GM23338 (cell line): ENCODE results near the gene SLC2A9. TPM values are rescaled to one million over a fixed set of nuclear protein-coding genes. Genes with fewer than 3 reads are reported as not detected.

Experiments used
- ATAC-seq: fragments of 200-7000 bp; cut with Tn5 transposase; 3 replicates; pipeline ENCODE4 v1.9.1; 2020
- DNase-seq: peaks from one replicate; pipeline ENCODE4 v3.0.0-alpha.2; 2015; ENCODE audit warnings: low spot score
- H2AFZ ChIP-seq: fragments of 200-600 bp; sonication (generic); 2 replicates; pipeline ENCODE4 v1.8.0; 2016; ENCODE audit warnings: antibody characterized with exemption, mild to moderate bottlenecking, moderate library complexity
- H3F3A ChIP-seq: fragments of 200-600 bp; sonication (generic); replicated peaks from 2 replicates; pipeline ENCODE4 v1.8.0; 2017; ENCODE audit warnings: antibody characterized with exemption, mixed run types, low read depth
- H3K27ac ChIP-seq: fragments of 200-600 bp; sonication (generic); 2 replicates; pipeline ENCODE4 v1.6.1; 2016; ENCODE audit warnings: low read depth
- H3K27me3 ChIP-seq: fragments of 200-600 bp; sonication (generic); 2 replicates; pipeline ENCODE4 v1.8.0; 2016; ENCODE audit warnings: mild to moderate bottlenecking, mixed run types, moderate library complexity; ENCODE audit not compliant: insufficient read depth
- H3K36me3 ChIP-seq: fragments of 200-600 bp; sonication (generic); 2 replicates; pipeline ENCODE4 v1.8.0; 2016; ENCODE audit warnings: mild to moderate bottlenecking; ENCODE audit not compliant: insufficient read depth
- H3K4me1 ChIP-seq: fragments of 200-600 bp; sonication (generic); 2 replicates; pipeline ENCODE4 v1.8.0; 2016; ENCODE audit warnings: mild to moderate bottlenecking, moderate library complexity; ENCODE audit not compliant: insufficient read depth
- H3K4me2 ChIP-seq: fragments of 200-600 bp; sonication (generic); 2 replicates; pipeline ENCODE4 v1.7.1; 2017; ENCODE audit warnings: mixed run types
- H3K4me3 ChIP-seq: fragments of 200-600 bp; sonication (generic); 2 replicates; pipeline ENCODE4 v1.6.1; 2016; ENCODE audit warnings: mixed run types
- H3K79me2 ChIP-seq: fragments of 200-600 bp; sonication (generic); replicated peaks from 2 replicates; pipeline ENCODE4 v1.8.0; 2017; ENCODE audit warnings: mild to moderate bottlenecking; ENCODE audit not compliant: insufficient read depth
- H3K9me2 ChIP-seq: fragments of 200-600 bp; sonication (generic); 2 replicates; pipeline ENCODE4 v1.8.0; 2017; ENCODE audit not compliant: insufficient read depth
- H4K20me1 ChIP-seq: fragments of 200-600 bp; sonication (generic); replicated peaks from 2 replicates; pipeline ENCODE4 v1.8.0; 2017; ENCODE audit warnings: mild to moderate bottlenecking; ENCODE audit not compliant: insufficient read depth
- H3K27ac Mint-ChIP-seq: 2 replicates; pipeline ENCODE4 v1.8.0; 2020; ENCODE audit warnings: inconsistent platforms, mild to moderate bottlenecking, moderate library complexity, mixed read lengths
- H3K27me3 Mint-ChIP-seq: 3 replicates; pipeline ENCODE4 v1.8.0; 2022; ENCODE audit warnings: low read depth, mild to moderate bottlenecking, moderate library complexity, mixed read lengths, inconsistent platforms; ENCODE audit not compliant: insufficient read depth, poor library complexity
- H3K36me3 Mint-ChIP-seq: 3 replicates; pipeline ENCODE4 v1.8.0; 2021; ENCODE audit warnings: low read depth, mild to moderate bottlenecking, inconsistent platforms, moderate library complexity, mixed read lengths
- H3K4me1 Mint-ChIP-seq: 3 replicates; pipeline ENCODE4 v1.8.0; 2020; ENCODE audit warnings: mild to moderate bottlenecking, inconsistent platforms, mixed read lengths
- H3K4me3 Mint-ChIP-seq: 3 replicates; pipeline ENCODE4 v1.8.0; 2021; ENCODE audit warnings: moderate library complexity, mild to moderate bottlenecking, inconsistent platforms, mixed read lengths
- H3K9me3 Mint-ChIP-seq: 3 replicates; pipeline ENCODE4 v1.8.0; 2020; ENCODE audit warnings: moderate library complexity, mild to moderate bottlenecking, inconsistent platforms, mixed read lengths
- CREB1 ChIP-seq: fragments of 250-450 bp; sonication (Bioruptor Pico); IDR thresholded peaks from 2 replicates; pipeline ENCODE4 v1.5.0; 2020; ENCODE audit warnings: low read depth, mild to moderate bottlenecking, moderate library complexity
- CTCF ChIP-seq, 2 experiments: fragments of 200-600 bp in 1 of 2; sonication (generic) in 1 of 2; conservative IDR thresholded peaks; 2 replicates each; pipeline versions ENCODE4 v1.5.1 to v1.6.1; 2016 to 2017; ENCODE audit warnings: antibody characterized with exemption in 2 of 2, low read depth in 2 of 2, mild to moderate bottlenecking in 2 of 2, moderate library complexity in 1 of 2
- ETS1 ChIP-seq: IDR thresholded peaks from 2 replicates; pipeline ENCODE4 v1.6.1; 2016; ENCODE audit warnings: antibody characterized with exemption
- EZH2 ChIP-seq: fragments of 200-600 bp; sonication (generic); IDR thresholded peaks from one replicate; pipeline ENCODE4 v1.8.0; 2017; ENCODE audit warnings: antibody characterized with exemption, mild to moderate bottlenecking, low read depth; ENCODE audit not compliant: unreplicated experiment
- EZH2phosphoT487 ChIP-seq: fragments of 200-600 bp; sonication (generic); IDR thresholded peaks from one replicate; pipeline ENCODE4 v1.8.1; 2018; ENCODE audit warnings: antibody characterized with exemption; ENCODE audit not compliant: unreplicated experiment
- JUNB ChIP-seq: IDR thresholded peaks from one replicate; pipeline ENCODE4 v1.6.1; 2016; ENCODE audit warnings: antibody characterized with exemption; ENCODE audit not compliant: unreplicated experiment
- NANOG ChIP-seq: IDR thresholded peaks from 2 replicates; pipeline ENCODE4 v1.6.1; 2016; ENCODE audit warnings: antibody characterized with exemption, borderline replicate concordance
- POLR2AphosphoS5 ChIP-seq: IDR thresholded peaks from 2 replicates; pipeline ENCODE4 v1.6.1; 2016; ENCODE audit warnings: antibody characterized with exemption, low read depth
- STAT1 ChIP-seq: IDR thresholded peaks from one replicate; pipeline ENCODE4 v1.6.1; 2016; ENCODE audit warnings: antibody characterized with exemption; ENCODE audit not compliant: unreplicated experiment
- ZNF114 ChIP-seq: fragments of 250-450 bp; sonication (Bioruptor Pico); IDR thresholded peaks from 2 replicates; pipeline ENCODE4 v1.5.0; 2020; ENCODE audit warnings: mild to moderate bottlenecking, moderate library complexity
- ZNF331 ChIP-seq: fragments of 250-450 bp; sonication (Bioruptor Pico); IDR thresholded peaks from 2 replicates; pipeline ENCODE4 v1.5.0; 2020; ENCODE audit warnings: low read depth, mild to moderate bottlenecking, moderate library complexity
- polyA plus RNA-seq: library from polyadenylated mRNA; unstranded; fragments of >200 nt; fragmentation: Nextera tagmentation; extraction: Ambion mirVana; gene quantifications from 2 replicates; pipeline ENCODE4 v1.2.1, GENCODE V29; 2016
- total RNA-seq: library from RNA; depleted of rRNA; stranded (reverse); fragments of >200 nt; shearing (Covaris generic); gene quantifications from 2 replicates; pipeline ENCODE4 v1.2.3, GENCODE V29; 2014

Gene SLC2A9
- total and polyA plus RNA-seq, 2 experiments from 2014 or later, result 0.21 to 0.40 TPM

- no peak for TF ChIP-seq CTCF (conservative IDR thresholded peaks at IDR 0.05; ENCODE audit: low read depth in 2 of 2)
Observed at GRCh38 chr4:10040049-10040892, 19.0 kb upstream of the SLC2A9 start (continued).

GRCh38 chr4:10036807-10037342, 15.6 kb upstream of the SLC2A9 start:
- peaks cover 5% of the 10 kb centered on the region for H3K4me1 Mint-ChIP-seq
- no peaks in the 10 kb centered on the region for H3K36me3 ChIP-seq
- no peaks in the 10 kb centered on the region for H3K27me3 Mint-ChIP-seq
- H4K20me1 ChIP-seq, result no peaks in the 10 kb centered on the region
- H3K79me2 ChIP-seq, result no peaks in the 10 kb centered on the region
- ATAC-seq, result no peak
- DNase-seq, result no peak
- H3K27me3 ChIP-seq, result no peaks in the 10 kb centered on the region
- no peak overlapping the region for H3K4me3 Mint-ChIP-seq
- H3K36me3 Mint-ChIP-seq, result no peaks in the 10 kb centered on the region
- H3K9me2 ChIP-seq, result no peaks in the 10 kb centered on the region
- H3K4me3 ChIP-seq, result no peak overlapping the region
- no peaks in the 10 kb centered on the region for H3K9me3 Mint-ChIP-seq
- H3K27ac ChIP-seq, result no peak overlapping the region
- TF ChIP-seq ETS1 (no peak), NANOG (no peak), ZNF114 (CRISPR knock-in tag) (no peak), EZH2phosphoT487 (no peak), CTCF (conservative IDR thresholded peaks at IDR 0.05; ENCODE audit: low read depth in 2 of 2) (no peak), POLR2AphosphoS5 (no peak), STAT1 (no peak), ZNF331 (CRISPR knock-in tag) (no peak), CREB1 (CRISPR knock-in tag) (no peak), JUNB (no peak), EZH2 (no peak)
- no peak overlapping the region for H2AFZ ChIP-seq
- no peak overlapping the region for H3K27ac Mint-ChIP-seq
- no peaks in the 10 kb centered on the region for H3K4me1 ChIP-seq
- H3F3A ChIP-seq, result no peaks in the 10 kb centered on the region
- no peak overlapping the region for H3K4me2 ChIP-seq
